NCI-H226 (cell line): ENCODE results near the gene GMDS.

Experiments used
- DNase-seq: peaks from one replicate; pipeline ENCODE4 v3.0.0-alpha.2; 2015

The GMDS gene

GRCh38 chr6:1618311-1619097 is 626.9 kb downstream of the GMDS start:
- no peak for DNase-seq

- no peak for DNase-seq
Measured at GRCh38 chr6:1617466-1618310, 627.7 kb downstream of the GMDS start.

- no peak for DNase-seq
Measured at GRCh38 chr6:1616701-1617463, 628.5 kb downstream of the GMDS start.

GRCh38 chr6:1615853-1616420 is 629.5 kb downstream of the GMDS start:
- DNase-seq: no peak

GRCh38 chr6:1615151-1615852 is 630.1 kb downstream of the GMDS start:
- DNase-seq: no peak

- peak; percentile 12 for DNase-seq
Measured at GRCh38 chr6:1614448-1615150, 630.8 kb downstream of the GMDS start.

GRCh38 chr6:1613688-1614447 is 631.5 kb downstream of the GMDS start:
- peak; percentile 30 for DNase-seq

- DNase-seq: no peak
Measured at GRCh38 chr6:1613346-1613687, 632.1 kb downstream of the GMDS start.

GRCh38 chr6:1612974-1613306 is 632.5 kb downstream of the GMDS start:
- peak; percentile 61 for DNase-seq

- DNase-seq: no peak
Measured at GRCh38 chr6:1612299-1612973, 633.0 kb downstream of the GMDS start.

GRCh38 chr6:1611572-1612298 is 633.7 kb downstream of the GMDS start:
- peak; percentile 23 for DNase-seq

GRCh38 chr6:1611322-1611571 is 634.2 kb downstream of the GMDS start:
- DNase-seq: no peak

GRCh38 chr6:1610497-1611321 is 634.7 kb downstream of the GMDS start:
- DNase-seq: no peak

- peak; percentile 92 for DNase-seq
Measured at GRCh38 chr6:1609648-1610496, 635.5 kb downstream of the GMDS start, which contains the start of gene FOXC1. FOXC1 (plus strand) TSS chr6:1609915; CDS start chr6:1610446, 531 bp downstream.

- no peak for DNase-seq
Measured at GRCh38 chr6:1609041-1609647, 636.3 kb downstream of the GMDS start.

GRCh38 chr6:1608222-1609040 is 637.0 kb downstream of the GMDS start:
- no peak for DNase-seq
